HL-60 (cell line): ENCODE data around the gene KCNJ14.

Experiments used
- DNase-seq, 2 experiments: peaks; one replicate each; pipeline ENCODE4 v3.0.0-alpha.2; 2010 to 2020; ENCODE audit warnings: low read depth in 1 of 2, low spot score in 1 of 2
- H3K27ac ChIP-seq: fragments of 250-450 bp; sonication (Bioruptor Pico); replicated peaks from 2 replicates; pipeline ENCODE4 v1.5.1; 2020; ENCODE audit warnings: mild to moderate bottlenecking, moderate library complexity
- H3K27me3 ChIP-seq: fragments of 250-450 bp; sonication (Bioruptor Pico); 2 replicates; pipeline ENCODE4 v1.5.1; 2021; ENCODE audit warnings: mild to moderate bottlenecking, moderate library complexity; ENCODE audit not compliant: insufficient read depth, poor library complexity, severe bottlenecking
- H3K4me3 ChIP-seq: replicated peaks from 2 replicates; pipeline ENCODE4 v1.5.1; 2011; ENCODE audit warnings: mild to moderate bottlenecking, control low read depth, low read length; ENCODE audit not compliant: insufficient read depth
- GABPA ChIP-seq: IDR thresholded peaks from 2 replicates; pipeline ENCODE4 v1.6.1; 2012; ENCODE audit warnings: low read depth
- POLR2AphosphoS5 ChIP-seq: IDR thresholded peaks from 2 replicates; pipeline ENCODE4 v1.6.1; 2012; ENCODE audit warnings: low read depth
- SPI1 ChIP-seq: IDR thresholded peaks from 2 replicates; pipeline ENCODE4 v1.6.1; 2012; ENCODE audit warnings: low read depth, mild to moderate bottlenecking, borderline replicate concordance
- TF ChIP-seq, protein P1 (sequence below): IDR thresholded peaks from one replicate; pipeline ENCODE4 v1.5.1; 2011; ENCODE audit warnings: low read length, control low read depth, inconsistent platforms; ENCODE audit not compliant: insufficient read depth
- TF ChIP-seq, protein P2 (sequence below): IDR thresholded peaks from 2 replicates; pipeline ENCODE4 v1.6.1; 2012; ENCODE audit warnings: low read depth; ENCODE audit not compliant: insufficient replicate concordance

Gene KCNJ14

DNA sequence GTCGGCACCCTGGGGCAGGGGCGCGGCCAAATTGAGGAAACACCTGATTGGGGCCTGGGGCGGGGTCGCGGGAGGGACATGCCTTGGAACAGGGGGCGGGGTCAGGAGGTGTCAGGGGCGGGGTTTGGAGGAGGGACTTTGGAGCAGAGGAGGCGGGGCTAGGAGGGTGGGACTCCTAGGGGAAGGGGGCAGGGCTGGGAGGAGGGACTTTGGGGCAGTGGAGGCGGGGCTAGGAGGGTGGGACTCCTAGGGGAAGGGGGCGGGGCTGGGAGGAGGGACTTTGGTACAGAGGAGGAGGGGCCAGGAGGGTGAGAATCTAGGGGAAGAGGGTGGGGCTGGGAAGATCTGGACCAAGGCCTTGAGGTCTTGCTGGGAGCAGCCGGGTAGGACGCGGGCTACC is 40.0 kb upstream of the KCNJ14 start:
- peaks cover 13% of the 10 kb centered on the region for H3K27me3 ChIP-seq
- no peak overlapping the region for H3K4me3 ChIP-seq
- TF ChIP-seq, protein P1, sequence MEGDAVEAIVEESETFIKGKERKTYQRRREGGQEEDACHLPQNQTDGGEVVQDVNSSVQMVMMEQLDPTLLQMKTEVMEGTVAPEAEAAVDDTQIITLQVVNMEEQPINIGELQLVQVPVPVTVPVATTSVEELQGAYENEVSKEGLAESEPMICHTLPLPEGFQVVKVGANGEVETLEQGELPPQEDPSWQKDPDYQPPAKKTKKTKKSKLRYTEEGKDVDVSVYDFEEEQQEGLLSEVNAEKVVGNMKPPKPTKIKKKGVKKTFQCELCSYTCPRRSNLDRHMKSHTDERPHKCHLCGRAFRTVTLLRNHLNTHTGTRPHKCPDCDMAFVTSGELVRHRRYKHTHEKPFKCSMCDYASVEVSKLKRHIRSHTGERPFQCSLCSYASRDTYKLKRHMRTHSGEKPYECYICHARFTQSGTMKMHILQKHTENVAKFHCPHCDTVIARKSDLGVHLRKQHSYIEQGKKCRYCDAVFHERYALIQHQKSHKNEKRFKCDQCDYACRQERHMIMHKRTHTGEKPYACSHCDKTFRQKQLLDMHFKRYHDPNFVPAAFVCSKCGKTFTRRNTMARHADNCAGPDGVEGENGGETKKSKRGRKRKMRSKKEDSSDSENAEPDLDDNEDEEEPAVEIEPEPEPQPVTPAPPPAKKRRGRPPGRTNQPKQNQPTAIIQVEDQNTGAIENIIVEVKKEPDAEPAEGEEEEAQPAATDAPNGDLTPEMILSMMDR: no peak
- no peak for TF ChIP-seq SPI1
- no peak for TF ChIP-seq POLR2AphosphoS5
- TF ChIP-seq, protein P2, sequence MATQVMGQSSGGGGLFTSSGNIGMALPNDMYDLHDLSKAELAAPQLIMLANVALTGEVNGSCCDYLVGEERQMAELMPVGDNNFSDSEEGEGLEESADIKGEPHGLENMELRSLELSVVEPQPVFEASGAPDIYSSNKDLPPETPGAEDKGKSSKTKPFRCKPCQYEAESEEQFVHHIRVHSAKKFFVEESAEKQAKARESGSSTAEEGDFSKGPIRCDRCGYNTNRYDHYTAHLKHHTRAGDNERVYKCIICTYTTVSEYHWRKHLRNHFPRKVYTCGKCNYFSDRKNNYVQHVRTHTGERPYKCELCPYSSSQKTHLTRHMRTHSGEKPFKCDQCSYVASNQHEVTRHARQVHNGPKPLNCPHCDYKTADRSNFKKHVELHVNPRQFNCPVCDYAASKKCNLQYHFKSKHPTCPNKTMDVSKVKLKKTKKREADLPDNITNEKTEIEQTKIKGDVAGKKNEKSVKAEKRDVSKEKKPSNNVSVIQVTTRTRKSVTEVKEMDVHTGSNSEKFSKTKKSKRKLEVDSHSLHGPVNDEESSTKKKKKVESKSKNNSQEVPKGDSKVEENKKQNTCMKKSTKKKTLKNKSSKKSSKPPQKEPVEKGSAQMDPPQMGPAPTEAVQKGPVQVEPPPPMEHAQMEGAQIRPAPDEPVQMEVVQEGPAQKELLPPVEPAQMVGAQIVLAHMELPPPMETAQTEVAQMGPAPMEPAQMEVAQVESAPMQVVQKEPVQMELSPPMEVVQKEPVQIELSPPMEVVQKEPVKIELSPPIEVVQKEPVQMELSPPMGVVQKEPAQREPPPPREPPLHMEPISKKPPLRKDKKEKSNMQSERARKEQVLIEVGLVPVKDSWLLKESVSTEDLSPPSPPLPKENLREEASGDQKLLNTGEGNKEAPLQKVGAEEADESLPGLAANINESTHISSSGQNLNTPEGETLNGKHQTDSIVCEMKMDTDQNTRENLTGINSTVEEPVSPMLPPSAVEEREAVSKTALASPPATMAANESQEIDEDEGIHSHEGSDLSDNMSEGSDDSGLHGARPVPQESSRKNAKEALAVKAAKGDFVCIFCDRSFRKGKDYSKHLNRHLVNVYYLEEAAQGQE: no peak
- no peak for TF ChIP-seq GABPA
- no peak overlapping the region for H3K27ac ChIP-seq
- DNase-seq: peak in 1 of 2 experiments; percentile 45

DNA sequence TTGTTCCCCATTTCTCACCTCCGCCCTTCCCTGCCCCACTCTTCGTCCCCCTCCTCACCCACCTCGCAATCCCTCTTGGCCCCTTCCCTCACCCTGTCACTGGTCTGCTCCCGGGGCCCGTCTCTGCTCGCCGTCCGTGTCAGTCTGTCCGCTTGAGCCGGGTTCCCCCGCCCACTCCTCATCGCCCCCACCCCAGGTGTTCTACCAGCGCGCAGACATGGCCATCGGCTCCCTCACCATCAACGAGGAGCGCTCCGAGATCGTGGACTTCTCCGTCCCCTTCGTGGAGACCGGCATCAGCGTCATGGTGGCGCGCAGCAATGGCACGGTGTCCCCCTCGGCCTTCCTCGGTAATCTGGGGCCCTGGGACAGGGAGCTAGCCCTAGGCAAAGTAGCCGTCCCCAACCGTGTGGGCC is 39.6 kb upstream of the KCNJ14 start:
- TF ChIP-seq, protein P2: no peak
- TF ChIP-seq GABPA (no peak), POLR2AphosphoS5 (no peak), SPI1 (no peak)
- TF ChIP-seq, protein P1: no peak
- H3K27me3 ChIP-seq: peaks cover 13% of the 10 kb centered on the region
- H3K27ac ChIP-seq: no peak overlapping the region
- H3K4me3 ChIP-seq: no peak overlapping the region
- no peak for DNase-seq

GRCh38 chr19:48417421-48417820 is 38.0 kb upstream of the KCNJ14 start:
- no peak for TF ChIP-seq POLR2AphosphoS5
- TF ChIP-seq GABPA: no peak
- TF ChIP-seq, protein P2: no peak
- TF ChIP-seq SPI1: no peak
- TF ChIP-seq, protein P1: no peak
- no peak for DNase-seq
- no peak overlapping the region for H3K27ac ChIP-seq

More at GRCh38 chr19:48417421-48417820, 38.0 kb upstream of the KCNJ14 start:
- H3K27me3 ChIP-seq: peaks cover 13% of the 10 kb centered on the region
- no peak overlapping the region for H3K4me3 ChIP-seq
